GM18502 (cell line): ENCODE measurements around the gene DGKI.
"Not testable (repeated sequence)": the region's sequence is repeated elsewhere in the genome, so short reads cannot be mapped to it uniquely, and the experiment has no call there.

Source experiments
- ATAC-seq: cut with Tn5 transposase; IDR thresholded peaks from one replicate; pipeline ENCODE4 v1.9.1; 2021; ENCODE audit warnings: mild to moderate bottlenecking; ENCODE audit not compliant: unreplicated experiment, poor library complexity

The DGKI gene

DNA sequence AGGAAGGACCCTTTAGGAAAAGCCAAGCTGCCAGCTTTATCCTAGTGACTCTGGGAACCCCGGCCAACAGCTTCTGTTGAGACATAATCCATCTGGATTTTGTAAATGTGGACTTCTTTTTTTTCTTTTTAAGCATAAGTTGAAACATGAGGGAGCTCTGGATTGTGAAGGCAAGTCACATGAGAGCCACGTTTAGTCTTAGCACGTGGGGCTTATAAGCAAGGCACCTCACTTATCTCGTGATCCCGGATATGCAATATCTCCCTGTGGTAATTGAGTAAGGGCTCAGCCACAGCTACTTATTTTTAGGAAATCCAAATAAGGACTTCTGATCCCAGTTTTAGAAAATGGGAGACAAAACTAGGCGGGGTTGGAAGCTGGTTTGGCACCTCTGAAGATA lies 392.0 kb downstream of the DGKI start:
- no peak for ATAC-seq

- ATAC-seq, result peak; percentile 79
These were observed 392.5 kb downstream of the DGKI start for GRCh38 chr7:137454246-137454724.

DNA sequence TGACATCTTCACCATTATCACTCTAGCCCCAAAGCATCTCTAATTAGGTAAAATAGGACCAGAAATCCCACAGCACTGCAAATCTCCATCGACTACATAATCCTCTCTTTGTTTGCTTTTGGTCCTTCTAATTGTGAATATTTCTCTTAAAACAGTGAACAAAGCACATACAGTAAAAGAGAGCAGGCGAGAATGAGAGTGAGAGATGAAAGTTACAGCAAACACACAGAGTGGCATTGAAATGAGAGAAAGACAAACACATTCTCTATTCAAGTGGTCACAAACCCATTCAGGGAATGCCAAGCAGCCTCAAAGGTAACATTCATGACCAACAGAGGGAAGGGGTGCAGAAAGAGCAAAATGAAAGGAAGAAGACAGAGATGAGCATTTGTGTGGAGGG lies 393.4 kb downstream of the DGKI start:
- ATAC-seq, result no peak

DNA sequence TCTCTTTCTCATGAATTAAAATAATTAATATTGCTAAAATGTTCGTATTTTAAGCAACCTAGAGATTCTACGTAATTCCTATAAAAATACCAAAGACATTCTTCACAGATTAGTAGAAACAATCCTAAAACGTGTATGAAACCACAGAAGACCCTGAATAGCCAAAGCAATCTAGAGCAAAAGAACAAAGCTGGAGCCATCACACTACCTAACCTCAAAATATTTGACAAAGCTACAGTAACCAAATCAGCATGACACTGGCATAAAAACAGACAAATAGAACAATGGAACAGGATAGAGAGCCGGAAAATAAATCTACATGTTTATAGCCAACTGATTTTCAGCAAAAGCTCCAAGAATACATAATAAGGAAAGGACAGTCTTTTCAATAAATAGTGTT lies 397.8 kb downstream of the DGKI start:
- ATAC-seq, result no peak

DNA sequence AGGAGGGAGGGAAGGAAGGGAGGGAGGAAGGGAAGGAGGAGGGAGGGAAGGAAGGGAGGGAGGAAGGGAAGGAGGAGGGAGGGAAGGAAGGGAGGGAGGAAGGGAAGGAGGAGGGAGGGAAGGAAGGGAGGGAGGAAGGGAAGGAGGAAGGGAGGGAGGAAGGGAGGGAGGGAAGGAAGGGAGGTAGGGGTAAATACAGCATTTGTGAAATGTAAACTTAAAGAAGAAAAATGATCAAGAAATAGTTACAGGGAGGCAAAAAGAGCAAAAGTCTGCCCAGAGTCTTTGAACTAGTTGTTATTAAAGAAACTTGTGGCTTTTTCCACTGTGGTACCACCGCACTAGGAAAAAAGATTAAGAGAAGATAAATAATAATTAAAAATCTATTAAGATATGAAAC lies 398.2 kb downstream of the DGKI start:
- ATAC-seq, result not testable (repeated sequence)

DNA sequence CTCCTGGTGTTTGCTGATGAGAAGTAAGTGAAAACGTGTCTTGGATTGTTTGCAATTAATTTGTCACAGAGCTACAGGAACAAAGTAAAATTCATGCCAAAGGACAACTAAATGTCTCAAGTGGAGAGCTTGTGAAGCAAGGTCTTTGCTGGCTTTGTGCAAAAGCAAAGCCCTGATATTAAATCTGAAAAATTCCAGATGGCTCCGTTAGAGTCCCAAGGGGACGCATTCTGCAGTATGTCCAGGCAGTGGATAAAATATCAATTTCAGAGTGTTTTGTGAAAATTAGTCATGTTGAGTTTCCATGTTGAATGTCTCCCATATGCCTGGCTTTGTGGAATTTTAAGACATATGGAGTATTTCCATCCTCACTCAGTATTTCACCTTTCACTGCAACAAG lies 400.7 kb downstream of the DGKI start:
- no peak for ATAC-seq

DNA sequence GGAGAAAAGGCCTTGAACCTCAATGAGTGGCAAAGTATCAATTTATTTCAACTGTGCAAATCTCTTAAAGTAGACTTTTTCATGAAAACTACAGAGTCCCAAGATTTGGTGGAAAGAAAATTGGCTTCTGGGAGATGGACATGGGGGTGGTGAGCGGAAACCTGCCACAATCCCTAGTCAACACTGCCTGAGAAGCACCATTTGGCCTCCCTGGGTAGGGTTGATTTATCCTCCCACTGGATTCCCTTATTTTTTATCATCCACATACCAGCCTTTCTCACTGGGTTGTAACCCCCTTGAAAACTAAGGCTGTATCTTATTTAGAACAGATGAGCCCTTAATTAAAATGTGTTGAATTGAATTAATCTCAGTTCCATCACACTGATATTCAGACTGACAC lies 401.5 kb downstream of the DGKI start:
- no peak for ATAC-seq

- ATAC-seq, result no peak
These were observed 403.2 kb downstream of the DGKI start for GRCh38 chr7:137443616-137444015.

DNA sequence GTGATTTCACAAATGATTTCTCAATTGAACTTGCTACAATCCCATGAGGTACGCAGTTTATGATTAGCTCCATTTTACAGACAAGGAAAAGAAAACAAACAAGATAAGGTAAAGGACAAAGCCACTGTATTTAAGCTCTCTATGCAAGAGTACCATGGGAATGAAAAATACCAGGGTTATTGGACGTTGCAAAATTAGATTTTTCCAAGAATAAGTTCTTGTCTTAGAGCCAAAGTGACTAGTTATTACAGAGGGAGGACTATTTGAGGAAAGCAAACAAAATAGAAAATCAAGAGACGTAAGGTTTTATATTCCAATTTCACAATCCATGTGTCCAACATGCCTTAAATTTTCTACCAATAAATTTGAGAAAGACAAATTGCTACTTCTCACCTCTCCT lies 405.3 kb downstream of the DGKI start:
- ATAC-seq, result no peak

DNA sequence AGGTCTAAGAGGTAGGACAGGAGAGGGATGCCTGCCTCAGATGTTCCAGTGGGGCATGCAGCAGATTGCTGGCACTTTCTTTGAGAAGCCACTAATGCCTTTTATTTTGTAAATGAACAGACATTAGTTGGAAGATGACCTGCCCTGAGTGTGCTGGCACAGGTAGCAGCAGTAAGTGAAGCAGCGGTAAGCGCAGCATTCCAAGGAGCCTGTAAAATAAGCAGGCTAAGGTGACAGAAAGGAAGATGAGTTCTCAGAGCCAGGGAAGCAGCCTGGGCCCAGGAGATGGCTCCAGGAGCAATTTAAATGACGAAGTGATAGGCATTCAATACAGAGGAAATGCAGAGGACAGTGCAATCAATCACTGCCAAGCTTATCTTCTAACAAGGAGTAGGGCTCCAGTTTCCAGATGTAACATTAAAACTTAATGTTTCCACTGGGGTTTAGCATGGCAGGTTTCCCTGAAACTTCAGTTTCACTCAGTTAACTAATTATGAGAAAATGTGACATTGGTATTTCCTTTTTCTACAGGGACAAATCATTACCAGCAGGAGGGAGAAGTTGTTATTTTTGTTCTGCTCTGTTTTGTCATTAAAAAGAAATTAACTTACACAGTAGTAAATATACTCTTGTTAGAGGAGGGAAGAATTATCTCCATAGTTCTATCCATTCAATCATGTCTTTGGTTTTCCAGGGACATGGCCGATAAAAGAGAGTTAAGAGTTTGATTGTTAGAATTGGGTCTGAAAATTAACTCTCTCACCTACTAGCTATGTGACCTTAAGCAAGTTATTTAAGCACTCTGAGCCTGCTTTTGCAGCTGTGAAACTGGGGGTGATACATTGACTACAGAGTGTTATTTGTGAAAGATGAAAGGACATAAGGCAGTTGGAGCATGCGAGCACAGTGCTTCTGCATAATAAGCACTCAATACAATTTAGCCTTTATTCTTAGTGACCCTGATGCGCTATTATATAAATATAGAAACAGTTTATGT lies 406.6 kb downstream of the DGKI start:
- ATAC-seq, result no peak

DNA sequence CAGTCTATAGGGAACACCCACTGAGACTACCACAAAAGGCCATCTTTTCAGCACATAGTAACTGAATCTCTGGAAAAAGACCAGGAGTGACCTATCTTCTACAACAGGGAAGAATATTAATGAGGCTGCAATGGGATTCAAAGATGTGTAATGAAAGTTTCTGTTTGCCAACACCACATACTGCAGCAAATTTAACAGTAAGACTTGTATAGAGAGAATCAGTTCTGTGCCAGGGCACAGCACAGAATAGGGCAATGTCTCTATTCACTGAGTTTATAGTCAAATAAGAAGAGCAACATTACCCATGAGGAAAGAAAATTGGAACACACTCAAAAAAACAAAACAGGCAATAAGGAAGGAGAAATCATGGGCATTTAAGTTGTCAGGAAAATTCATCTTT lies 411.8 kb downstream of the DGKI start:
- no peak for ATAC-seq

- ATAC-seq, result no peak
These were observed 412.2 kb downstream of the DGKI start for GRCh38 chr7:137434530-137434929.

DNA sequence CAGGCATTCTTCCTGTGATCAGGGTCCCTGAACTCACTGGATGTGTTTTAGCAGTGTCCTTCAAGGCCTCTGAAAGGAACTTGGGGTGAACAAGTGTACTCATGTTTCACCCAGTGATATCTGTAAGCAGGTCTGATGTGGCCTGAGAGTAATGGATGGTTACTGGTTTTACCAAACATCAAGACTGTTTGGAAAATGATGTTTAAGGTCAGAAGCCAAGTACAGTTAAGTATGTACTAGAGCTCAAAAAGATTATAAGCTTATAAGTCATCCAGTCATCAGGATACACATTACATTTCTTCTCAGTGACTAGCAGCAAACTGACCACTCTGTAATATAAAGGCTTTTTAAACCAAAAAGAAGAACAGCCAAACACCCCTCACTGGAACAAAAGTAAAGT lies 423.5 kb downstream of the DGKI start:
- no peak for ATAC-seq

- no peak for ATAC-seq
These were observed 425.4 kb downstream of the DGKI start for GRCh38 chr7:137421366-137421765.

DNA sequence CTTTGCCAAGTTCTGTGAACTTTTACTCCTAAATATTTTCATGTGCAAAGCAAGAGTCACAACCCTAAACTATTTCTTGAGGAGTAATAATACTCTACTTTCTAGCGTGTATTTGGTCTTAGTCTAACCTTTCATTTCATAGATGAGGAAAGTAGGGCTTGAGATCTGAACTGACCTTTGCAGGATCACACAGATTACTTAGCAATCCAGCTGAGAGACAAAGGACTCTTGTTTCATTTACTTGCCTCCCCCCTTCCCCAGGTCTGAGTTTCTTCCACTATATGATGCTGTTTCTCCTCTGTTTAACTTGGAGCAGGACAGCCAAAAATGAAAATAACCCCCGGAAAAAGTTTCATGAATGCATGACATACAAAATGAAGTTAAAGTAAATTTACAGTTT lies 427.9 kb downstream of the DGKI start:
- no peak for ATAC-seq

- no peak for ATAC-seq
These were observed 429.3 kb downstream of the DGKI start for GRCh38 chr7:137417464-137417863.

DNA sequence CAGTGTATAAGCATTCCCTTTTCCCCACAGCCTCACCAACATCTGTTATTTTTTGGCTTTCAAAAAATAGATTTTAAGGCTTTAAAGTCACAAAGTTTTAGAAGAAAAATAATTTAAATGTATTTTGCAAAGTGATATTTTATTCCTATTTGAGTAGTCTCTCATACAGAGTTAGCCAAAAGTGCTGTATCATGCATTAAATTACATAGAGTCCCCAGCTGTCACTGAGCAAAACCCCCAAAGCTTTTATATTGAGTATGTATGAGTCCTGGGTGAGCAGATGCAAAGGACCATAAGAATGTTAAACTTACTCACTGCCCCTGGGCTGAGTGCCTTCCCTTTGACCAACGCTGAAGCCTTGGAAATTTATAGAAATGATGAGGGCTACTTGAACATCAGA lies 432.9 kb downstream of the DGKI start:
- no peak for ATAC-seq

DNA sequence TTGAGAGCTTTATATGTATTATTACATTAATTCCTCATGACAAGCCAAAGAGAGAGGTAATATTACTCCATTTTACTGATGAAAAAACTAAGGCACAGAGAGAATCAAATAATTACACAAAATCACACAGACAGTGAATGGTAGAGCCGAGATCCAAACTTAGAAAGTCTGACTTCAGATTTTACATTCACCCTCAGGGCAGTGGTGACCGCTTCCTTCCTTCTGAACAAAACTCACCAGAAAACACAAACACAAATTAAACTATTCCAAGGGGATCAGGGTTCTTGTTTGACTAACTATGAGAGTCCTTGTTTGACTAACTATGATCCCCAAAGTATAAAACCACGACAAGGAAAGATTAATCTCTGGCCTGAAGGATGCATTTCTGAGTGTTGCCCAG lies 435.3 kb downstream of the DGKI start:
- ATAC-seq, result no peak

- no peak for ATAC-seq
These were observed 438.6 kb downstream of the DGKI start for GRCh38 chr7:137408126-137408525.

- no peak for ATAC-seq
These were observed 439.7 kb downstream of the DGKI start for GRCh38 chr7:137407078-137407477.

DNA sequence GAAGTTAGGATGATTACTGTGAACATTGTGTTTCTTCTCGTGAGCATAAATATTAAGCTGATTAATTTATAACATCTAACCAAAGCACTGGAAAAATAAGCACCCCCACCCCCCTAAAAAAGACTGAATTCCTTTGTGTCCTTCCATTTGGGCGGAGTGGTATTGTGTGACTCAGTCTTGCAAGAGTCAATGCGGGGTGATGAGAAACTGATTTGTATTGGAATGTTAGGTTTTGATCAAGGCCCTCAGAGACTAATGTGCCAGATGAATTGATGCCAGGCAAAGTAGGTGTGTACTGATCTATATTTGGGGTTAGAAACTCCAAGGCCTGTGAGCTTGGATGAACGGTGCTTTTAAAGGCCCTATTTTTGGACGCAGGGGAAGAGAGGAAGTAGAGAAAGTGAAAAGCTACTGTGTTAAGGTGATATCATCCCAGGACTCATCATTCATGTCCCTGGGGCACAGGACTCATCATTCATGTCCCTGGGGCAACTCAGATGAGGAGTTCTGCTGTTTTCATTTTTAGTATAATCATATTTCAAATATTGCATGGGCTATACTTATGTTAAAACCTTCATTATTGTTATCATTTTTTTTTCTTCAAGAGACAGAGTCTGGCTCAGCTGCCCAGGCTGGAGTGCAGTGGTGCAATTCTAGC lies 442.0 kb downstream of the DGKI start:
- ATAC-seq, result no peak

DNA sequence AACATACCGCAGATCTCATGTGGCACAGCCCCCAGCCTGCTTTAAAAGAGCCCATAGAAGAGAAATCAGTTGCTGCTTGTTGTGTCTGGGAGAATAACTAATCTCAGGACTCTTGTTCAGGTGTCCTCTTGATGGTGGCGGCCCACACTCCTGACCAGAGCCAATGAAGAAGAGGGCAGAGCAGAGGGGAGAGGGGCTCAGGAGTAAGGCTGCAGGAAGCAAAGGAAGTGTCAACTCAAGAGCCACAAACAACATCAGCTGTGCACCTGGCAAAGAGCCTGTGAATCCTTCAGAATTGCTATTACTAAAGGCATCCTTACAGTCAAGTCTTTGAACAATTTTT lies 443.4 kb downstream of the DGKI start:
- ATAC-seq, result no peak
